ENCODE results near the gene HTR6.

GRCh38 chr1:19654886-19655717 lies 9.6 kb upstream of the HTR6 start:
- TF ChIP-seq EZH2 (IDR thresholded peaks at IDR 0.05; ENCODE audit: borderline replicate concordance, insufficient read depth, low read length, poor library complexity, severe bottlenecking): no peak
- TF ChIP-seq CTCF (IDR thresholded peaks at IDR 0.05; ENCODE audit: poor library complexity, severe bottlenecking): no peak
- TF ChIP-seq REST (IDR thresholded peaks at IDR 0.05; ENCODE audit: borderline replicate concordance): no peak
- no peak for TF ChIP-seq SMC3 (conservative IDR thresholded peaks at IDR 0.05; ENCODE audit: poor library complexity)
- no peak for TF ChIP-seq TAF1 (IDR thresholded peaks at IDR 0.05; ENCODE audit: low read depth)

Data from neural cell (in vitro differentiated cells).